HEK293 (cell line): Measurements from ENCODE around the gene NPFFR2.

ENCODE experiments used
- CTCF ChIA-PET: fragments of 350-600 bp; formaldehyde crosslinking; extraction: SDS; loops from one replicate; lab custom pipeline; 2021; ENCODE audit warnings: antibody characterized with exemption; lab: Yijun Ruan, JAX
- POLR2A ChIA-PET: fragments of 300-600 bp; formaldehyde crosslinking; extraction: SDS; loops from one replicate; lab custom pipeline; 2020; ENCODE audit warnings: antibody characterized with exemption, inconsistent platforms; lab: Yijun Ruan, JAX
- H3K27ac ChIP-seq: fragments of 200-500 bp; sonication (Bioruptor generic); 2 replicates; pipeline ENCODE4 v1.5.1; 2014; ENCODE audit warnings: low read depth, low read length, control low read depth, inconsistent platforms; ENCODE audit errors: extremely low read depth
- H3K36me3 ChIP-seq, 2 experiments: fragments of 200-500 bp in 1 of 2; sonication (Bioruptor generic) in 1 of 2; 1 replicate in 1 of 2; 2 replicates in 1 of 2; pipeline ENCODE4 v1.5.1; 2014 to 2017; ENCODE audit warnings: inconsistent platforms in 2 of 2, low read length in 2 of 2; ENCODE audit not compliant: control insufficient read depth in 2 of 2, insufficient read depth in 1 of 2
- H3K4me1 ChIP-seq: fragments of 200-500 bp; sonication (Bioruptor generic); 2 replicates; pipeline ENCODE4 v1.5.1; 2014; ENCODE audit warnings: mild to moderate bottlenecking, low read length, inconsistent platforms; ENCODE audit not compliant: control insufficient read depth, insufficient read depth
- H3K4me3 ChIP-seq: 2 replicates; pipeline ENCODE4 v1.5.1; 2011; ENCODE audit warnings: low read depth, mild to moderate bottlenecking, control low read depth, low read length, moderate library complexity
- H3K9me3 ChIP-seq: fragments of 200-500 bp; sonication (Bioruptor generic); 2 replicates; pipeline ENCODE4 v1.5.1; 2014; ENCODE audit warnings: low read depth, low read length, inconsistent platforms; ENCODE audit not compliant: control insufficient read depth, insufficient read depth
- PRDM1 ChIP-seq: fragments of 450-650 bp; formaldehyde crosslinking; IDR thresholded peaks from 2 replicates; pipeline ENCODE4; 2016; ENCODE audit warnings: missing biosample characterization, missing genetic modification characterization
- ZFP37 ChIP-seq: fragments of 450-650 bp; formaldehyde crosslinking; IDR thresholded peaks from 2 replicates; pipeline ENCODE4 v1.5.1; 2016; ENCODE audit warnings: missing biosample characterization, missing genetic modification characterization
- ZNF155 ChIP-seq: fragments of 450-650 bp; formaldehyde crosslinking; IDR thresholded peaks from 2 replicates; pipeline ENCODE4 v1.5.1; 2016; ENCODE audit warnings: missing biosample characterization, missing genetic modification characterization
- ZNF223 ChIP-seq: fragments of 450-650 bp; formaldehyde crosslinking; IDR thresholded peaks from 2 replicates; pipeline ENCODE4 v1.5.1; 2016; ENCODE audit warnings: missing biosample characterization, missing genetic modification characterization
- ZNF558 ChIP-seq: fragments of 450-650 bp; formaldehyde crosslinking; IDR thresholded peaks from 2 replicates; pipeline ENCODE4 v1.5.1; 2016; ENCODE audit warnings: missing biosample characterization, missing genetic modification characterization
- ZNF561 ChIP-seq: fragments of 450-650 bp; IDR thresholded peaks from 2 replicates; pipeline ENCODE4 v1.5.1; 2018; ENCODE audit warnings: missing biosample characterization, missing genetic modification characterization, borderline replicate concordance
- ZNF600 ChIP-seq: fragments of 450-650 bp; formaldehyde crosslinking; IDR thresholded peaks from 2 replicates; pipeline ENCODE4 v1.5.1; 2016; ENCODE audit warnings: missing biosample characterization, missing genetic modification characterization
- ZNF747 ChIP-seq: fragments of 450-650 bp; formaldehyde crosslinking; IDR thresholded peaks from 2 replicates; pipeline ENCODE4 v1.5.1; 2016; ENCODE audit warnings: missing biosample characterization, missing genetic modification characterization
- ZNF791 ChIP-seq: fragments of 450-650 bp; formaldehyde crosslinking; IDR thresholded peaks from 2 replicates; pipeline ENCODE4 v1.5.1; 2016; ENCODE audit warnings: missing biosample characterization, missing genetic modification characterization
- ZXDB ChIP-seq: fragments of 450-650 bp; formaldehyde crosslinking; IDR thresholded peaks from 2 replicates; pipeline ENCODE4 v1.5.1; 2016; ENCODE audit warnings: missing biosample characterization, missing genetic modification characterization
- TF ChIP-seq, protein P1 (sequence below): fragments of 450-650 bp; formaldehyde crosslinking; IDR thresholded peaks from 2 replicates; pipeline ENCODE4 v1.5.1; 2016; ENCODE audit warnings: missing biosample characterization, missing genetic modification characterization
- TF ChIP-seq, protein P2 (sequence below): fragments of 450-650 bp; formaldehyde crosslinking; IDR thresholded peaks from 2 replicates; pipeline ENCODE4 v1.5.1; 2016; ENCODE audit warnings: missing biosample characterization, missing genetic modification characterization
- TF ChIP-seq, protein P3 (sequence below): fragments of 450-650 bp; formaldehyde crosslinking; IDR thresholded peaks from 2 replicates; pipeline ENCODE4 v1.5.1; 2016; ENCODE audit warnings: missing biosample characterization, missing genetic modification characterization, low read depth
- TF ChIP-seq, protein P4 (sequence below): fragments of 450-650 bp; formaldehyde crosslinking; IDR thresholded peaks from 2 replicates; pipeline ENCODE4 v1.5.1; 2016; ENCODE audit warnings: missing biosample characterization, missing genetic modification characterization
- TF ChIP-seq, protein P5 (sequence below): IDR thresholded peaks from 2 replicates; pipeline ENCODE4 v1.6.1; 2011; ENCODE audit warnings: mild to moderate bottlenecking, low read depth, low read length, borderline replicate concordance

Gene NPFFR2

DNA sequence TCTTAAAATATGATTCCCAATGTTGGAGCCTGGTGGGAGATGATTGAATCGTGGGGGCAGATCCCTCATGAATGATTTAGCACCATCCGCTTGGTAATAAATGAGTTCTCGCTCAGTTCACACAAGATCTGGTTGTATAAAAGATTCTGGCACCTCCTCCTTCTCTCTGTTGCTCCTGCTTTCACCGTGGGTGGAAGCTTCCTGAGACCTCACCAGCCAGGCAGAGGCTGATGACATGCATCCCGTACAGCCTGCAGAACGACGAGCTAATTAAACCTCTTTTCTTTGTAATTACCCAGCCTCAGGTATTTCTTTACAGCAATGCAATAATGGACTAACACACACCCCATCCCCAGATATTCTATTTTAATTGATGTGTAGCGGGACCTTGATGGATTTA, 162.2 kb downstream of the NPFFR2 start:
- CTCF ChIA-PET: no interaction called here
- TF ChIP-seq ZNF558 (tag by site-specific recombination) (no peak), ZFP37 (no peak), ZNF155 (tag by site-specific recombination) (no peak), ZNF600 (no peak), ZNF747 (tag by site-specific recombination) (no peak), PRDM1 (tag by site-specific recombination) (no peak), ZXDB (no peak), ZNF223 (tag by site-specific recombination) (no peak), ZNF561 (no peak), ZNF791 (tag by site-specific recombination) (no peak)
- TF ChIP-seq, protein P1, sequence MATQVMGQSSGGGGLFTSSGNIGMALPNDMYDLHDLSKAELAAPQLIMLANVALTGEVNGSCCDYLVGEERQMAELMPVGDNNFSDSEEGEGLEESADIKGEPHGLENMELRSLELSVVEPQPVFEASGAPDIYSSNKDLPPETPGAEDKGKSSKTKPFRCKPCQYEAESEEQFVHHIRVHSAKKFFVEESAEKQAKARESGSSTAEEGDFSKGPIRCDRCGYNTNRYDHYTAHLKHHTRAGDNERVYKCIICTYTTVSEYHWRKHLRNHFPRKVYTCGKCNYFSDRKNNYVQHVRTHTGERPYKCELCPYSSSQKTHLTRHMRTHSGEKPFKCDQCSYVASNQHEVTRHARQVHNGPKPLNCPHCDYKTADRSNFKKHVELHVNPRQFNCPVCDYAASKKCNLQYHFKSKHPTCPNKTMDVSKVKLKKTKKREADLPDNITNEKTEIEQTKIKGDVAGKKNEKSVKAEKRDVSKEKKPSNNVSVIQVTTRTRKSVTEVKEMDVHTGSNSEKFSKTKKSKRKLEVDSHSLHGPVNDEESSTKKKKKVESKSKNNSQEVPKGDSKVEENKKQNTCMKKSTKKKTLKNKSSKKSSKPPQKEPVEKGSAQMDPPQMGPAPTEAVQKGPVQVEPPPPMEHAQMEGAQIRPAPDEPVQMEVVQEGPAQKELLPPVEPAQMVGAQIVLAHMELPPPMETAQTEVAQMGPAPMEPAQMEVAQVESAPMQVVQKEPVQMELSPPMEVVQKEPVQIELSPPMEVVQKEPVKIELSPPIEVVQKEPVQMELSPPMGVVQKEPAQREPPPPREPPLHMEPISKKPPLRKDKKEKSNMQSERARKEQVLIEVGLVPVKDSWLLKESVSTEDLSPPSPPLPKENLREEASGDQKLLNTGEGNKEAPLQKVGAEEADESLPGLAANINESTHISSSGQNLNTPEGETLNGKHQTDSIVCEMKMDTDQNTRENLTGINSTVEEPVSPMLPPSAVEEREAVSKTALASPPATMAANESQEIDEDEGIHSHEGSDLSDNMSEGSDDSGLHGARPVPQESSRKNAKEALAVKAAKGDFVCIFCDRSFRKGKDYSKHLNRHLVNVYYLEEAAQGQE (tag by site-specific recombination): no peak
- TF ChIP-seq, protein P2, sequence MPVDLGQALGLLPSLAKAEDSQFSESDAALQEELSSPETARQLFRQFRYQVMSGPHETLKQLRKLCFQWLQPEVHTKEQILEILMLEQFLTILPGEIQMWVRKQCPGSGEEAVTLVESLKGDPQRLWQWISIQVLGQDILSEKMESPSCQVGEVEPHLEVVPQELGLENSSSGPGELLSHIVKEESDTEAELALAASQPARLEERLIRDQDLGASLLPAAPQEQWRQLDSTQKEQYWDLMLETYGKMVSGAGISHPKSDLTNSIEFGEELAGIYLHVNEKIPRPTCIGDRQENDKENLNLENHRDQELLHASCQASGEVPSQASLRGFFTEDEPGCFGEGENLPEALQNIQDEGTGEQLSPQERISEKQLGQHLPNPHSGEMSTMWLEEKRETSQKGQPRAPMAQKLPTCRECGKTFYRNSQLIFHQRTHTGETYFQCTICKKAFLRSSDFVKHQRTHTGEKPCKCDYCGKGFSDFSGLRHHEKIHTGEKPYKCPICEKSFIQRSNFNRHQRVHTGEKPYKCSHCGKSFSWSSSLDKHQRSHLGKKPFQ (tag by site-specific recombination): no peak
- TF ChIP-seq, protein P3, sequence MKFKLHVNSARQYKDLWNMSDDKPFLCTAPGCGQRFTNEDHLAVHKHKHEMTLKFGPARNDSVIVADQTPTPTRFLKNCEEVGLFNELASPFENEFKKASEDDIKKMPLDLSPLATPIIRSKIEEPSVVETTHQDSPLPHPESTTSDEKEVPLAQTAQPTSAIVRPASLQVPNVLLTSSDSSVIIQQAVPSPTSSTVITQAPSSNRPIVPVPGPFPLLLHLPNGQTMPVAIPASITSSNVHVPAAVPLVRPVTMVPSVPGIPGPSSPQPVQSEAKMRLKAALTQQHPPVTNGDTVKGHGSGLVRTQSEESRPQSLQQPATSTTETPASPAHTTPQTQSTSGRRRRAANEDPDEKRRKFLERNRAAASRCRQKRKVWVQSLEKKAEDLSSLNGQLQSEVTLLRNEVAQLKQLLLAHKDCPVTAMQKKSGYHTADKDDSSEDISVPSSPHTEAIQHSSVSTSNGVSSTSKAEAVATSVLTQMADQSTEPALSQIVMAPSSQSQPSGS (tag by site-specific recombination): no peak
- TF ChIP-seq, protein P4, sequence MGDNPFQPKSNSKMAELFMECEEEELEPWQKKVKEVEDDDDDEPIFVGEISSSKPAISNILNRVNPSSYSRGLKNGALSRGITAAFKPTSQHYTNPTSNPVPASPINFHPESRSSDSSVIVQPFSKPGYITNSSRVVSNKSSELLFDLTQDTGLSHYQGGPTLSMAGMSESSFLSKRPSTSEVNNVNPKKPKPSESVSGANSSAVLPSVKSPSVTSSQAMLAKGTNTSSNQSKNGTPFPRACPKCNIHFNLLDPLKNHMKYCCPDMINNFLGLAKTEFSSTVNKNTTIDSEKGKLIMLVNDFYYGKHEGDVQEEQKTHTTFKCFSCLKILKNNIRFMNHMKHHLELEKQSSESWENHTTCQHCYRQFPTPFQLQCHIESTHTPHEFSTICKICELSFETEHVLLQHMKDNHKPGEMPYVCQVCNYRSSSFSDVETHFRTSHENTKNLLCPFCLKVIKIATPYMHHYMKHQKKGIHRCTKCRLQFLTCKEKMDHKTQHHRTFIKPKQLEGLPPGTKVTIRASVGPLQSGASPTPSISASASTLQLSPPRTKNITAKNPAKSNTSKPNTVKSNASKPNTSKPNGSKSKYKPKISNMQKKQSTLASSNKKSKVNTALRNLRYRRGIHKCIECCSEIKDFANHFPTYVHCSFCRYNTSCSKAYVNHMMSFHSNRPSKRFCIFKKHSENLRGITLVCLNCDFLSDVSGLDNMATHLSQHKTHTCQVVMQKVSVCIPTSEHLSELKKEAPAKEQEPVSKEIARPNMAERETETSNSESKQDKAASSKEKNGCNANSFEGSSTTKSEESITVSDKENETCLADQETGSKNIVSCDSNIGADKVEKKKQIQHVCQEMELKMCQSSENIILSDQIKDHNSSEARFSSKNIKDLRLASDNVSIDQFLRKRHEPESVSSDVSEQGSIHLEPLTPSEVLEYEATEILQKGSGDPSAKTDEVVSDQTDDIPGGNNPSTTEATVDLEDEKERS: no peak
- TF ChIP-seq, all 188 proteins: peak for 0
- Histone ChIP-seq H3K9me3 (no peaks in the 10 kb centered on the region), H3K27ac (no peak overlapping the region), H3K4me1 (no peaks in the 10 kb centered on the region), H3K36me3 (no peaks in the 10 kb centered on the region), H3K4me3 (no peak overlapping the region)
- POLR2A ChIA-PET: no interaction called here

DNA sequence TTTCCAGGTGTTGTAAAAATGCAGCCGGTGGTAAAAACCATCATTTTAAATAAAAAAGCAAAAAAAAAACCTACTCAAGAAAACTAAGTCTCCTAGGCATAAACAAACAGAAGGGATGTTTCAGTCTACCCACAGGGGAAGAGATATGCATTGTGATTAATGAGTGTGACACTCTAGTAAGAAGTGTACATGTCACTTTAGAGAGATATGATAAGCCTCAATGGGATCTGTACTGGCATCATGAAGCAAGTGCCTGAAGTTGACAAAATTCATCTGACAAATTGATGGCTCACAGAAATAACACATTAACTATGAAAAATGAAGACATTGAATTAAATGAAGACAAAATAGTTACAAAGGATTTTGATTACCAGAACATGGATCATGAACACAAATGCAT, 162.7 kb downstream of the NPFFR2 start:
- Histone ChIP-seq H3K4me3 (no peak overlapping the region), H3K4me1 (no peaks in the 10 kb centered on the region), H3K9me3 (no peaks in the 10 kb centered on the region), H3K27ac (no peak overlapping the region), H3K36me3 (no peaks in the 10 kb centered on the region)
- TF ChIP-seq, protein P5, sequence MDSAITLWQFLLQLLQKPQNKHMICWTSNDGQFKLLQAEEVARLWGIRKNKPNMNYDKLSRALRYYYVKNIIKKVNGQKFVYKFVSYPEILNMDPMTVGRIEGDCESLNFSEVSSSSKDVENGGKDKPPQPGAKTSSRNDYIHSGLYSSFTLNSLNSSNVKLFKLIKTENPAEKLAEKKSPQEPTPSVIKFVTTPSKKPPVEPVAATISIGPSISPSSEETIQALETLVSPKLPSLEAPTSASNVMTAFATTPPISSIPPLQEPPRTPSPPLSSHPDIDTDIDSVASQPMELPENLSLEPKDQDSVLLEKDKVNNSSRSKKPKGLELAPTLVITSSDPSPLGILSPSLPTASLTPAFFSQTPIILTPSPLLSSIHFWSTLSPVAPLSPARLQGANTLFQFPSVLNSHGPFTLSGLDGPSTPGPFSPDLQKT: no peak
- CTCF ChIA-PET: no interaction called here
- POLR2A ChIA-PET: no interaction called here
